ENCODE data around the gene SYP. TPM values are rescaled to one million over a fixed set of nuclear protein-coding genes. Genes with fewer than 3 reads are reported as not detected.

SYP gene
- total and polyA plus RNA-seq, 10 of the 15 experiments (the other 5 are each of a cell fraction or from before 2014, with no cell fraction given): 0.34 to 1.7 (median 0.74) TPM

DNA sequence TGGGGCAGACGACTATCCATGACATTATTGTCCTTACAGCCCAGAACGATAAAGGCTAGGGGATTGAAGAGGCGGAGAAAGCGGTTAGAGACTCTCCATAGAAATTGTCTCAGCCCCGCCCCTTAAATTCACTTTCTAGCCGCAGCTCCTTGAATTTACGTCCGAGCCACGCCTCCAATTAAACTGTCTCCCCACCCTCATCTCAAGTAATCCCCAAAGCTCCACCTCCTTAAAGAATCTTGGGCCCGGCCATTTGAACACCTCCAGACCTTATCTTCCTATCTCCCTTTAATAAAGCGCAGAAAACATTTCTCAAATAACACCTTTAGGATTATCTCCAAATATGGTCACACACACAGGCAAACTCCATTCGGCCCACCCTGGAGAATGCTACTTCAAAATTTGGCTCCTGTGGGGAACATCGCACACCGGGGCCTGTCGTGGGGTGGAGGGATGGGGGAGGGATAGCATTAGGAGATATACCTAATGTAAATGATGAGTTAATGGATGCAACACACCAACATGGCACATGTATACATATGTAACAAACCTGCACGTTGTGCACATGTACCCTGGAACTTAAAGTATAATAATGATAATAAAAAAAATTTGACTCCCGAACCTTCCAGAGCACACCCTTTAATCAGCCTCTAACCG is 44.6 kb downstream of the SYP start:
- ATAC-seq (peak; percentile 52), DNase-seq (ENCODE audit: low read depth, low spot score) (no peak), FAIRE-seq (no peak)
- no peaks in the 10 kb centered on the region for H3K79me2 ChIP-seq (ENCODE audit: control insufficient read depth, insufficient read depth, low read length)
- no peaks in the 10 kb centered on the region for H3K27me3 ChIP-seq (replicated peaks in 1 of 2; ENCODE audit: control insufficient read depth in 2 of 2, insufficient read depth in 2 of 2, low read length in 1 of 2)
- ChIA-PET SMC1A (ENCODE audit: uncharacterized antibody, unreplicated experiment) (interaction anchor here (0.8 to 2.3 kb wide), 8 partner anchors 12 to 75 kb away, joined by 3 to 14 read pairs (median 4); partner anchors contain the start of gene WDR45), CTCF (interaction anchor here (0.6 to 3.1 kb wide), 13 partner anchors 9 to 114 kb away, joined by 3 to 33 read pairs (median 4); partner anchors contain the start of gene GPKOW), POLR2A (interaction anchor here (0.6 to 3.3 kb wide), 11 partner anchors 11 to 258 kb away, joined by 3 to 14 read pairs (median 4); partner anchors contain the start of genes PLP2, PQBP1, TFE3 and TIMM17B), RAD21 (ENCODE audit: unreplicated experiment) (interaction anchor here (0.7 to 2.1 kb wide), 10 partner anchors 8 to 76 kb away, joined by 3 to 11 read pairs (median 4); partner anchors contain the start of genes PLP2 and WDR45)
- H3K9ac ChIP-seq (ENCODE audit: control insufficient read depth, insufficient read depth, low read length): peak overlapping the region; percentile 63
- intact Hi-C loops (cut with micrococcal nuclease; ENCODE audit: unreplicated experiment) (no loop called here), in situ Hi-C loops (cut with MboI) (no loop called here)
- H3K4me2 ChIP-seq (ENCODE audit: control insufficient read depth, insufficient read depth): peak overlapping the region; percentile 67
- TF ChIP-seq LARP7 (IDR thresholded peaks at IDR 0.05): no peak
- no peak for TF ChIP-seq NR2C1 (IDR thresholded peaks at IDR 0.05)
- TF ChIP-seq, protein P1, sequence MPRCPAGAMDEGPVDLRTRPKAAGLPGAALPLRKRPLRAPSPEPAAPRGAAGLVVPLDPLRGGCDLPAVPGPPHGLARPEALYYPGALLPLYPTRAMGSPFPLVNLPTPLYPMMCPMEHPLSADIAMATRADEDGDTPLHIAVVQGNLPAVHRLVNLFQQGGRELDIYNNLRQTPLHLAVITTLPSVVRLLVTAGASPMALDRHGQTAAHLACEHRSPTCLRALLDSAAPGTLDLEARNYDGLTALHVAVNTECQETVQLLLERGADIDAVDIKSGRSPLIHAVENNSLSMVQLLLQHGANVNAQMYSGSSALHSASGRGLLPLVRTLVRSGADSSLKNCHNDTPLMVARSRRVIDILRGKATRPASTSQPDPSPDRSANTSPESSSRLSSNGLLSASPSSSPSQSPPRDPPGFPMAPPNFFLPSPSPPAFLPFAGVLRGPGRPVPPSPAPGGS (IDR thresholded peaks at IDR 0.05; ENCODE audit: borderline replicate concordance, insufficient read depth, low read depth, low read length, poor library complexity, severe bottlenecking): no peak
- no peak for TF ChIP-seq YY1 (IDR thresholded peaks at IDR 0.05; ENCODE audit: low read depth, low read length)
- TF ChIP-seq MTA3 (IDR thresholded peaks at IDR 0.05; ENCODE audit: borderline replicate concordance, low read length): no peak
- no peak for TF ChIP-seq SMC3 (IDR thresholded peaks at IDR 0.05; ENCODE audit: borderline replicate concordance, low read length)
- TF ChIP-seq ZBED1 (IDR thresholded peaks at IDR 0.05; ENCODE audit: borderline replicate concordance): no peak
- no peaks in the 10 kb centered on the region for H4K20me1 ChIP-seq (ENCODE audit: control insufficient read depth, insufficient read depth)
- no TSS peak for BruUV-seq (replicated peaks)
- 40% methylated on average over 18 of the region's 18 CpGs for WGBS (ENCODE audit: insufficient coverage, insufficient replicate concordance, low lambda C conversion rate, missing lambda C conversion rate)
- H3K9me3 ChIP-seq (replicated peaks; ENCODE audit: control insufficient read depth, insufficient read depth, low read length): no peaks in the 10 kb centered on the region
- no peaks in the 10 kb centered on the region for H3K4me1 ChIP-seq (ENCODE audit: control insufficient read depth, insufficient read depth, low read length)
- H3K4me3 ChIP-seq: peak overlapping the region; percentile 62; the same call in 1 of the 2 replicates
- H2AFZ ChIP-seq (ENCODE audit: control insufficient read depth, low read depth, low read length): peak overlapping the region; percentile 45
- no peak overlapping the region for H3K27ac ChIP-seq (ENCODE audit: control insufficient read depth, insufficient read depth)
- no peaks in the 10 kb centered on the region for H3K36me3 ChIP-seq (ENCODE audit: control insufficient read depth in 2 of 2, insufficient read depth in 2 of 2, low read length in 1 of 2)

All from GM12878 (cell line).